Fibroblast of pulmonary artery (primary cell): Measurements from ENCODE around the gene STARD3.

Source experiments
- DNase-seq: peaks from one replicate; pipeline ENCODE4 v3.0.0-alpha.2; 2010; ENCODE audit warnings: low read depth
- H3K4me3 ChIP-seq: replicated peaks from 2 replicates; pipeline ENCODE4 v1.5.1; 2011; ENCODE audit warnings: low read depth, mild to moderate bottlenecking, control low read depth, low read length, moderate library complexity
- TF ChIP-seq, protein P1 (sequence below): IDR thresholded peaks from 2 replicates; pipeline ENCODE4 v1.5.1; 2011; ENCODE audit warnings: mild to moderate bottlenecking, control low read depth, low read length, inconsistent platforms; ENCODE audit errors: missing control alignments

Gene STARD3

DNA sequence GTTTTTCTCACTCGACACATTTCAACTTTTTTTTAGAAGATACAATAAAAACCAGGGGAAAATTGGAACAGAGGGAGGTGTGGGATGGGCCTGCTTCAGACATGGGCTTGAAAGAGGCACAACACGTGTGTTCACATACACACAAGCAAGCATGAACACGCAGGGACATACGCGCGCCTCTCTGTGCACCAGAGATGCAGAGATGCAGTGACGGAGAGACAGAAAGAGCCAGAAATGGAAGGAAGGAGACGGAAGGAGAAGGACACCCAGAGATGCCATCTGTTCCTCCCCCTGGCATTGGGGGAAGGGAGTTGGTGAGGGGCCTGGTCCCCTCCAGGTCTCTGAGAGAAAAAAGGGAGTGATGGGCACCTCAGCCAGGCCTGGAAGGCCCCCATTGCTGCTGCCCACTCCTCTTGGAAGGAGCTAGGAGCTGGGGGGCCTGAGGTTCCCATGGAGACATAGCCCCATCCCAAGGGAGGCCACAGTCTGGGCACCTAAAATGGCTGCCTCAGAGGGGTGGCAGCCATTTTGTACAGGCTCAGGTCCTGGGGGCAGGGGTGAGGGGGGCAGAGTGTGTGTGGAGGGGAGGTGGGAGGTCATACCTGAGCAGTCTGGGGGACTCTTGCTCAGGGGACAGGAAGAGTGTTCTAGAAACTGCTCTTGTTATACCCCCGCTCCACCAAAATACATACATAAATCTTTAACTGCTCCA is 25.4 kb upstream of the STARD3 start:
- TF ChIP-seq, protein P1, sequence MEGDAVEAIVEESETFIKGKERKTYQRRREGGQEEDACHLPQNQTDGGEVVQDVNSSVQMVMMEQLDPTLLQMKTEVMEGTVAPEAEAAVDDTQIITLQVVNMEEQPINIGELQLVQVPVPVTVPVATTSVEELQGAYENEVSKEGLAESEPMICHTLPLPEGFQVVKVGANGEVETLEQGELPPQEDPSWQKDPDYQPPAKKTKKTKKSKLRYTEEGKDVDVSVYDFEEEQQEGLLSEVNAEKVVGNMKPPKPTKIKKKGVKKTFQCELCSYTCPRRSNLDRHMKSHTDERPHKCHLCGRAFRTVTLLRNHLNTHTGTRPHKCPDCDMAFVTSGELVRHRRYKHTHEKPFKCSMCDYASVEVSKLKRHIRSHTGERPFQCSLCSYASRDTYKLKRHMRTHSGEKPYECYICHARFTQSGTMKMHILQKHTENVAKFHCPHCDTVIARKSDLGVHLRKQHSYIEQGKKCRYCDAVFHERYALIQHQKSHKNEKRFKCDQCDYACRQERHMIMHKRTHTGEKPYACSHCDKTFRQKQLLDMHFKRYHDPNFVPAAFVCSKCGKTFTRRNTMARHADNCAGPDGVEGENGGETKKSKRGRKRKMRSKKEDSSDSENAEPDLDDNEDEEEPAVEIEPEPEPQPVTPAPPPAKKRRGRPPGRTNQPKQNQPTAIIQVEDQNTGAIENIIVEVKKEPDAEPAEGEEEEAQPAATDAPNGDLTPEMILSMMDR, result no peak
- DNase-seq, result no peak
- no peak overlapping the region for H3K4me3 ChIP-seq

DNA sequence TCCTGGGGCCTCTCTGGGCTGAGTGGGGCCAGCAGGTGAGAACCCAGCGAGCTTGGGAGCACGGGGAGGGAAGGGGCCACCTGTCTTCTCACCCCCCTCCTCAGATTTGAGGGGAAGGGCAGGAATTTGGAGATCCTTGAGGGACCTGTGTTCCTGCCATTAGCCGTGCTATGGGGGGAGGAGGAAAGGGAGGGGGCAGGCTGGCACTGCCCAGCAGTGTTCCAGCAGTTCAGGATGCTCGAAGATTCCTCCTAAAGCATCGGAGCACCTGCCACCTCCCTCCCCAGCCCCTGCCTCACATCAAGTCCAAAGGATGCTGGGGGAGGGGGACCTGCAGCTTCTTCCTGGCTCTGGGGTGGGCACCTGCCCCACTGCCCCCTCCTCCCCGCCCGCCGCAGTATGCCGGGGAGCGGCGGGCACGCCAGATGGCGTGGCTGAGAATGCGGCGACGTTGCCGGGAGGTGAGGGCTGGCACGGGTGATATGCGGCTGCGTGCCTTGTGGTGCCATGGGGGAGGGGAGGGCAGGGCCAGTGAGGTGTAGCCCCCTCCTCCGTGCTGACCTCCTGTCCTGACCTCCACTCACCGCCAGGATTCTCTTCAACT is 24.6 kb upstream of the STARD3 start:
- DNase-seq, result no peak
- H3K4me3 ChIP-seq, result no peak overlapping the region
- TF ChIP-seq, protein P1, result no peak

DNA sequence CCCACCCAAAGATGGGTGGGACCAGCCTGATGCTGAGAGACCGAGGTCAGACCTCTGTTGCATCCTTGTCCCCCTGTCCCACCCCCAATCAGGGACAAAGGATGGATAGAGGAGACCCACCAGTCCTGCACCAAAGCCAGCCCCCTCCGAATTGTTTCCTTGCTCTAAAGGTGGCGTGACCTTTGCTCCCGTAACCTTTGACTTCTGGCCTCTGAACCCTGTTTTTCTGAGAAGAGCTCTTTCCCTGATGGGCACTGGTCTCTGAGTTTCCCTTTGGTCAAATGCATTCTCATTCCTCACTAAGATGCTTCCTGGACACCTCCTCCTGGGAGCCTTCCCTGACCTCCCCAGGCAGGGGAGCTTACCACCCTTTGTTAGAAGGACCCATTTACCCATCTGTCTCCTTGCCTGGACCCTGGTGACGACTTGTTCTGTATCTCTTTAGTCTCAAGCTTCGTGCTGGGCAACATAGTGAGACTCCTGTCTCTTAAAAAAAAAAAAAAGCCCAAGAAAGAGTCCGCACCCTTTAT is 23.9 kb upstream of the STARD3 start:
- TF ChIP-seq, protein P1, result no peak
- no peak overlapping the region for H3K4me3 ChIP-seq
- no peak for DNase-seq

DNA sequence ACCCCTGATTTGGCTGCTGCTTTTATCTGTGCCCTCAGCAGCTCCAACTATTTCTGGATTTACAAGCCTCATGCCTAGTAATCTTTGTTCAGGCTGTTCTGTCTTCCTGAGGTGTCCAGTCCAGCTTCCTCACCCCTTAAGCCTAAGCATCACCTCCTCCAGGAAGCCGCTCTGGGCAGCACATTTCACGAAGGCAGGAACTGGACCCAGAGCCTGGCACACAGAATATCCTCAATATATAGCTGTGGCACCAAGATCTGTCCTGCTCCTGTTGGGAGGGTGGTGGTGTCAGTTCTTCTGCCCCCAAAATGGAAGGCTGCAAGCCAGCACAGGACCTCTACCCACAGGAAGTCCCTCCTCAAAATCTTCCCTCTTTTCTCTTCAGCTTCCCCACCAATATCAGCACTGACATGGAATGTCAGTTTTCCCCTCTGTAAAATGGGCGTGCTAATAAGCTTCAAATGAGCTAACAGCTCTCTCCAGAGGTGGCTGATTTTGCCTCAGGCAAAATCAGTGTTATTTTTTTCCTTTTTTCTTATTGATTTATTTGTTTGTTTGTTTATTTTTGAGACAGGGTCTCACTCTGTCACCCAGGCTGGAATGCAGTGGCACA is 22.3 kb upstream of the STARD3 start:
- TF ChIP-seq, protein P1, result no peak
- no peak overlapping the region for H3K4me3 ChIP-seq
- no peak for DNase-seq

DNA sequence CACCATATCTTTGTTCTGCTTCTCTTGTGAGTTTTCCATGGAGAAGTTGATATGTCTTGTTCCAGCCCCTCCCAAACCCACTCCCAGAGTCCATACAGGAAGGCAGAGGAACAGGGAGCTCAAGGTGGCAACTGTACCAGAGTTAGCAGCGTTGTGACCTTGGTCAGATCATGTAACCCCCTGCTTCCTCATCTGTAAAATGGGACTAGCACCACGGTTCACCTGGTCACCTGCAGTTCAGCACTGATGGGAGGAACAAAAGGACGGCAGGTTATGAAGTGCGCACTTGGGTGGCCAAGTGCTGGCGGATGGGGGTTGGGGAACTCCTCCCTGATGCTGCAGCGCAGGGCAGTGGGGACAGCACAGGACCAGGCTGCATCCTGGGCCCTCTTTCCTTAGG is 21.5 kb upstream of the STARD3 start:
- DNase-seq, result no peak
- TF ChIP-seq, protein P1, result no peak
- no peak overlapping the region for H3K4me3 ChIP-seq

DNA sequence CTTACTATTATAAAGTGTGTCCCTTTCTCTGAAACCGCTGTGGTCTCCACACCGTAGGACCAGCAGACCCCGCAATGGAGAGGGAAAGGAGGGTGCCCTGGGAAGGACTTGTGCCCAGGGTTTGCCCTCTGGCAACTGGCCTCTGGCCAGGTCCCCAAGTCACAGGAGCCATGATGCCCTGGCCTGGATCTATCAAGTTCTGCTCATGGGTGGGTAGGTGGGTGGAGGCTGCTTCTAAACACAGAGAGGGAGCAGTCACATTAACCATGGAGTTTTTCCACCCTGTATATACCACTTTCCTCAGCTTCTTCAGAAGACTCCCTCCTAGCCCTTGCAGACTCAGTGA is 19.9 kb upstream of the STARD3 start:
- TF ChIP-seq, protein P1, result no peak
- peak overlapping the region; percentile 37 for H3K4me3 ChIP-seq
- DNase-seq, result no peak
